ENCODE results near the gene IL16.

Gene IL16

DNA sequence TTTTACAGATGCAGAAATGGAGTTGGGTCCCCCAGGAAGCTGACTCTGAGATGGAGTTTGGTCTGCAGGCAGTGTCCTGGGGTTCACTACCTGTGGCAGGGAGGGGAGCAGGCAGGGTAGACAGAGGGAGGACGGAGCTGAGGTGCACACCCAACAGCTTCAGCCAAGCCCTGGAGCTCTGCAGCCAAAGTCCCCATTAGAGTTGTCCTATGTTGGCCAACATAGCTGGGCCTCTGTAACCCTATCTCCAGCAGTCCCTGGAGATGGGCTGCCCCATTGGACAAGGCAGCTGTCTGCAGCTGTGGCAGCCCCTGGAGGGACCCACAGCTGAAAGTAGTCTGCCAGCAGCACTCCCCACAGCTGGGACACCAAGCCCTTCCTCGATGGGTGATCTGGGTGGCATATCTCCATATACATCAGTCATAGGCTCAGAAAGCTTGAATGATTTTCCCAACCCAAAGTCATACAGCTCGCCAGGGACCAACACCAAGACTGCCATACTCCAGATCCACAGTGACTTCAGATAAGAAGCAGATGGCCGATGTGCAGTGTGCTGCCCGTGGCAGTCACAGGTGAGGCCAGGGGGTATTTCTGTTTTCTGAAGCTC, 95.3 kb downstream of the IL16 start:
- DNase-seq (no peak), ATAC-seq (ENCODE audit: insufficient read depth, low read depth) (no peak)
- Histone ChIP-seq H3K4me2 (ENCODE audit: insufficient read depth, low read length) (no peak overlapping the region), H3K4me3 (ENCODE audit: low read depth in 1 of 2, low read length in 2 of 2) (no peak overlapping the region), H3K4me1 (ENCODE audit: insufficient read depth, low read length) (peaks cover 63% of the 10 kb centered on the region), H3K79me2 (ENCODE audit: insufficient read depth, low read length) (peaks cover 28% of the 10 kb centered on the region), H4K20me1 (ENCODE audit: insufficient read depth, low read length) (no peaks in the 10 kb centered on the region), H2AFZ (ENCODE audit: low read depth, low read length) (no peak overlapping the region), H3K9ac (ENCODE audit: low read depth, low read length) (0 out of 2 replicates have a peak overlapping the region, but pooled peaks have one; percentile 49), H3K9me3 (ENCODE audit: insufficient read depth, low read length, severe bottlenecking) (no peaks in the 10 kb centered on the region), H3K27ac (ENCODE audit: low read length) (peak overlapping the region; percentile 99), H3K36me3 (ENCODE audit: insufficient read depth, low read length) (no peaks in the 10 kb centered on the region; the same call in 1 of the 2 replicates), H3K27me3 (ENCODE audit: insufficient read depth, low read length, poor library complexity) (no peaks in the 10 kb centered on the region)
- TF ChIP-seq CTCF (IDR thresholded peaks at IDR 0.05; ENCODE audit: borderline replicate concordance, extremely low read depth, low read length, poor library complexity, severe bottlenecking), result no peak
- TF ChIP-seq EZH2 (IDR thresholded peaks at IDR 0.05; ENCODE audit: borderline replicate concordance, low read depth, low read length, severe bottlenecking), result no peak

DNA sequence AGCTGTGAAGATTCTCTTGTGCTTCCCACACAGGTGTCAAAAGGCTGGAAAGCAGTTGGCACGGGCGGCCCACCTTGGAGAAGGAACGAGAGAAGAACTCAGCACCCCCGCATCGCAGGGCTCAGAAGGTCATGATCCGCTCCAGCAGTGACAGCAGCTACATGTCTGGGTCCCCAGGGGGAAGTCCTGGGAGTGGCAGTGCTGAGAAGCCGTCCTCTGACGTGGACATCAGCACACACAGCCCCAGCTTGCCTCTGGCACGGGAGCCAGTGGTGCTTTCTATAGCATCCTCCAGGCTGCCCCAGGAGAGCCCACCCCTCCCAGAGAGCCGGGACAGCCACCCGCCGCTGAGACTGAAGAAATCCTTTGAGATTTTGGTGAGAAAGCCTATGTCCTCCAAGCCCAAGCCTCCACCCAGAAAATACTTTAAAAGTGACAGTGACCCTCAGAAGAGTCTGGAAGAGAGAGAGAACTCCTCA, 95.9 kb downstream of the IL16 start:
- Histone ChIP-seq H3K27ac (ENCODE audit: low read length) (peak overlapping the region; percentile 99), H3K9ac (ENCODE audit: low read depth, low read length) (peak overlapping the region; percentile 49)

DNA sequence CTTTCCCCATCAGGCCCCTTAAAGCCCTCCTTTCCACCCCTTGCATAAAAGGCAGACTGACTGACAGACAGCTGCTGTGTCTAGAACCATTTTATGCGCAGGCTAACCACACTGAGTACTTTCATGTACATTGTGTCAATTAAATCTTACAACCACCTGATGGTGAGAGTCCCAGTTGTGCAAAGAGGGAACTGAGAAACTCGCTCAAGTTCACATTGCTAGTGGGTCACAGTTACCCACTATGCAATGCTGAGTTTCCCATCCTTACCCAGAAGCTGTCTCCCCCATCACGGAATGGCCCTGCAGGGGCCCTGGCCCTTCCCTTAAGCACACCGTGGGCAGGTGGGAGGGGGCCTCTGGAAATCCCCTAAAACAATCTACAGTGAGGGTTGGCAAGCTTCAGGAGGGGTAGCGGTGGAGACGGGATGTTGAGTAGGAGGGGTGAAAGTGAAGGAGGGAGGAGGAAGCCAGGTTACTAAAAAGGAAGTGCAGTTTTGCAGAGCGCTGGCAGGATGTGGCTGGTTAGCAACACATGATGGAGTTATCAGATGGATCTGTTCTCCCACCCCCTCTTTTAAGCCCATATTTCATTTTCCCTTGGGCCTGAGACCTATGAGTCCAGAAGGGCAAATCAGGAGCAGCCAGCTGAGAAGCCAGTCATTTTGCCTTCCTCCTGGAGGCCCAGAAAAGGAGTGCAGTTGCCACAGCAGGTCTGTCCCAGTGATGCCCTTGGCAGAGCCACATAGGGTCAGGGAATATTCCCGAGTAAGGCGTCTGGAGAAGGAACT, 97.2 kb downstream of the IL16 start:
- H3K4me2 ChIP-seq (ENCODE audit: insufficient read depth, low read length), result peak overlapping the region; percentile 76
- peak; percentile 87 for DNase-seq
- H3K4me3 ChIP-seq (ENCODE audit: low read depth in 1 of 2, low read length in 2 of 2), result peak overlapping the region in 1 of 2 experiments; percentile 51; a peak in 2 of 4 replicates
- no peaks in the 10 kb centered on the region for H4K20me1 ChIP-seq (ENCODE audit: insufficient read depth, low read length)
- H3K9ac ChIP-seq (ENCODE audit: low read depth, low read length), result peak overlapping the region; percentile 78
- TF ChIP-seq EZH2 (IDR thresholded peaks at IDR 0.05; ENCODE audit: borderline replicate concordance, low read depth, low read length, severe bottlenecking) (no peak), CTCF (IDR thresholded peaks at IDR 0.05; ENCODE audit: borderline replicate concordance, extremely low read depth, low read length, poor library complexity, severe bottlenecking) (no peak)
- H3K79me2 ChIP-seq (ENCODE audit: insufficient read depth, low read length), result peaks cover 47% of the 10 kb centered on the region
- H3K36me3 ChIP-seq (ENCODE audit: insufficient read depth, low read length), result no peaks in the 10 kb centered on the region; the same call in 1 of the 2 replicates
- ATAC-seq (ENCODE audit: insufficient read depth, low read depth), result peak; percentile 81
- H2AFZ ChIP-seq (ENCODE audit: low read depth, low read length), result peak overlapping the region; percentile 71
- no peaks in the 10 kb centered on the region for H3K27me3 ChIP-seq (ENCODE audit: insufficient read depth, low read length, poor library complexity)
- no peaks in the 10 kb centered on the region for H3K9me3 ChIP-seq (ENCODE audit: insufficient read depth, low read length, severe bottlenecking)
- H3K27ac ChIP-seq (ENCODE audit: low read length), result peak overlapping the region; percentile 99
- H3K4me1 ChIP-seq (ENCODE audit: insufficient read depth, low read length), result peaks cover 81% of the 10 kb centered on the region

More for the DNA sequence above, 95.9 kb downstream of the IL16 start:
- DNase-seq (no peak), ATAC-seq (ENCODE audit: insufficient read depth, low read depth) (no peak)
- TF ChIP-seq EZH2 (IDR thresholded peaks at IDR 0.05; ENCODE audit: borderline replicate concordance, low read depth, low read length, severe bottlenecking) (no peak), CTCF (IDR thresholded peaks at IDR 0.05; ENCODE audit: borderline replicate concordance, extremely low read depth, low read length, poor library complexity, severe bottlenecking) (no peak)
- no peak overlapping the region for H2AFZ ChIP-seq (ENCODE audit: low read depth, low read length)
- no peaks in the 10 kb centered on the region for H4K20me1 ChIP-seq (ENCODE audit: insufficient read depth, low read length)
- no peaks in the 10 kb centered on the region for H3K9me3 ChIP-seq (ENCODE audit: insufficient read depth, low read length, severe bottlenecking)
- peak overlapping the region; percentile 76 for H3K4me2 ChIP-seq (ENCODE audit: insufficient read depth, low read length)
- H3K4me3 ChIP-seq (ENCODE audit: low read depth in 1 of 2, low read length in 2 of 2), result no peak overlapping the region
- H3K79me2 ChIP-seq (ENCODE audit: insufficient read depth, low read length), result peaks cover 33% of the 10 kb centered on the region
- H3K27me3 ChIP-seq (ENCODE audit: insufficient read depth, low read length, poor library complexity), result no peaks in the 10 kb centered on the region
- no peaks in the 10 kb centered on the region; the same call in 1 of the 2 replicates for H3K36me3 ChIP-seq (ENCODE audit: insufficient read depth, low read length)
- H3K4me1 ChIP-seq (ENCODE audit: insufficient read depth, low read length), result peaks cover 67% of the 10 kb centered on the region

Data from DND-41 (cell line).